ENCODE results near the gene KMT2C. TPM values are rescaled to one million over a fixed set of nuclear protein-coding genes. Genes with fewer than 3 reads are reported as not detected.

The KMT2C gene
- total RNA-seq, 3 donors from 2014 or later, result 73.6 to 112 (median 85.5) TPM

- Histone ChIP-seq H3K4me1 (no peaks in the 10 kb centered on the region), H3K36me3 (peaks cover 6% of the 10 kb centered on the region), H3K9me3 (no peaks in the 10 kb centered on the region), H3K4me3 (no peak overlapping the region), H3K27ac (no peak overlapping the region), H3K27me3 (no peaks in the 10 kb centered on the region)
- DNase-seq (ENCODE audit: low spot score in 2 of 2), result no peak
- intact Hi-C loops (cut with DNase I; ENCODE audit: low total_unique reads), result no loop called here
- no peak for TF ChIP-seq CTCF (IDR thresholded peaks at IDR 0.05)
- TF ChIP-seq POLR2AphosphoS5 (IDR thresholded peaks at IDR 0.05), result no peak
- no peak for TF ChIP-seq POLR2A (IDR thresholded peaks at IDR 0.05)
Measured at GRCh38 chr7:152107945-152108344, 327.9 kb downstream of the KMT2C start.

GRCh38 chr7:152106990-152107389, 328.8 kb downstream of the KMT2C start:
- Histone ChIP-seq H3K36me3 (peaks cover 7% of the 10 kb centered on the region), H3K4me3 (no peak overlapping the region), H3K27me3 (no peaks in the 10 kb centered on the region), H3K4me1 (no peaks in the 10 kb centered on the region), H3K27ac (no peak overlapping the region), H3K9me3 (no peaks in the 10 kb centered on the region)
- intact Hi-C loops (cut with DNase I; ENCODE audit: low total_unique reads), result no loop called here
- no peak for TF ChIP-seq POLR2AphosphoS5 (IDR thresholded peaks at IDR 0.05)
- TF ChIP-seq POLR2A (IDR thresholded peaks at IDR 0.05), result no peak
- no peak for TF ChIP-seq CTCF (IDR thresholded peaks at IDR 0.05)
- DNase-seq (ENCODE audit: low spot score in 2 of 2), result no peak

GRCh38 chr7:152105205-152105604, 330.6 kb downstream of the KMT2C start:
- no peaks in the 10 kb centered on the region for H3K4me1 ChIP-seq
- H3K36me3 ChIP-seq, result peaks cover 7% of the 10 kb centered on the region
- H3K9me3 ChIP-seq, result no peaks in the 10 kb centered on the region
- DNase-seq (ENCODE audit: low spot score in 2 of 2), result no peak
- intact Hi-C loops (cut with DNase I; ENCODE audit: low total_unique reads), result no loop called here
- no peaks in the 10 kb centered on the region for H3K27me3 ChIP-seq
- no peak overlapping the region for H3K4me3 ChIP-seq
- TF ChIP-seq POLR2A (IDR thresholded peaks at IDR 0.05), result no peak
- no peak for TF ChIP-seq POLR2AphosphoS5 (IDR thresholded peaks at IDR 0.05)
- TF ChIP-seq CTCF (IDR thresholded peaks at IDR 0.05), result no peak
- no peak overlapping the region for H3K27ac ChIP-seq

GRCh38 chr7:152103691-152104090, 332.1 kb downstream of the KMT2C start:
- Histone ChIP-seq H3K27ac (no peak overlapping the region), H3K9me3 (no peaks in the 10 kb centered on the region), H3K36me3 (peaks cover 7% of the 10 kb centered on the region), H3K4me1 (no peaks in the 10 kb centered on the region), H3K27me3 (no peaks in the 10 kb centered on the region), H3K4me3 (no peak overlapping the region)
- no peak for DNase-seq (ENCODE audit: low spot score in 2 of 2)
- intact Hi-C loops (cut with DNase I; ENCODE audit: low total_unique reads), result no loop called here
- no peak for TF ChIP-seq CTCF (IDR thresholded peaks at IDR 0.05)
- TF ChIP-seq POLR2AphosphoS5 (IDR thresholded peaks at IDR 0.05), result no peak
- no peak for TF ChIP-seq POLR2A (IDR thresholded peaks at IDR 0.05)

GRCh38 chr7:152103066-152103465, 332.7 kb downstream of the KMT2C start:
- no peak overlapping the region for H3K27ac ChIP-seq
- DNase-seq (ENCODE audit: low spot score in 2 of 2), result no peak
- no peaks in the 10 kb centered on the region for H3K27me3 ChIP-seq
- no peaks in the 10 kb centered on the region for H3K4me1 ChIP-seq
- no peak overlapping the region for H3K4me3 ChIP-seq
- H3K36me3 ChIP-seq, result peaks cover 7% of the 10 kb centered on the region
- intact Hi-C loops (cut with DNase I; ENCODE audit: low total_unique reads), result no loop called here
- TF ChIP-seq POLR2A (IDR thresholded peaks at IDR 0.05), result no peak
- no peaks in the 10 kb centered on the region for H3K9me3 ChIP-seq

GRCh38 chr7:152097330-152097729, 338.5 kb downstream of the KMT2C start:
- intact Hi-C loops (cut with DNase I; ENCODE audit: low total_unique reads), result no loop called here
- no peak overlapping the region for H3K4me3 ChIP-seq
- H3K27me3 ChIP-seq, result no peaks in the 10 kb centered on the region
- no peaks in the 10 kb centered on the region for H3K9me3 ChIP-seq
- no peaks in the 10 kb centered on the region for H3K4me1 ChIP-seq
- no peak for TF ChIP-seq POLR2AphosphoS5 (IDR thresholded peaks at IDR 0.05)
- no peak for TF ChIP-seq POLR2A (IDR thresholded peaks at IDR 0.05)
- TF ChIP-seq CTCF (IDR thresholded peaks at IDR 0.05), result no peak
- H3K36me3 ChIP-seq, result no peaks in the 10 kb centered on the region
- H3K27ac ChIP-seq, result no peak overlapping the region
- no peak for DNase-seq (ENCODE audit: low spot score in 2 of 2)
